Measurements from ENCODE around the gene PDE1A.
"Not testable (repeated sequence)": the region's sequence is repeated elsewhere in the genome, so short reads cannot be mapped to it uniquely, and the experiment has no call there.

The PDE1A gene

DNA sequence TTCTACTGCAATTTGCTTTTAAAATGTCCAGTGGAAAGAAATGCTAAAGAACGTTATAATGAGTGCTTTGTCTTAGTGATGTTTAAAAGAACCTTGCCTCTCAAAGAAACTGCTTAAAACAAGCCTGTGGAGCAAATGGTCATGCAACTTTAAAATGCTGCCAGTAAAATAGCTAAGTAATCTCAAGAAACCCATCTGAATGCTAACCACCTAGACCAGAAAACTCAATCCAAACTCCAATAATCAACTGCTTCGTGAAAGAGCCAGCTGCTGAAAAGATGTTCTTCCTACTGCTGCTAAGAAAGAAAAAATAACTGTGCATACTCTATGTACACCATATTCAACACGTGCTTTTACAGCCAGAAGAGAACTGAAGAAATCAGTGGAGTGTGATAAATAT, 145.6 kb downstream of the PDE1A start:
- in situ Hi-C loops (cut with MboI; ENCODE audit: low sequenced_read_pairs), result no loop called here

DNA sequence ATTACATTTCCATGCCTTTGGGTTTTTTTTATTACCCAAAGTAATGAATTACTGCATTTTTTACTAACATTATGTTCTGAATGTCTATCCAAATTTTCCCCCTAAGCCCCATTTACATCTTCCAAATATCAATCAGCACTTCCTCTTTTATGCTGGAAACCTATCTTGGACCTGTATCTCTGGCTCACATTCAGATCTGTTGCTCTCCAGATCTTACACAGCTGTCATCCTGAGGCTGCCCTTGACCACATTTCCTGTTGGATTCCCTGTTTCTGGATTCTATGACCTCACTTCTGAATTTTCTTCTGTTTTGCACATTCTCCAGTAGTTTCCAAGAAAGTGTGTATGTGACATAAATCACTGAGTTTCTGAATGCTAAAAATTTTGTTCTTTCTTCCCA, 146.7 kb downstream of the PDE1A start:
- in situ Hi-C loops (cut with MboI; ENCODE audit: low sequenced_read_pairs), result no loop called here

DNA sequence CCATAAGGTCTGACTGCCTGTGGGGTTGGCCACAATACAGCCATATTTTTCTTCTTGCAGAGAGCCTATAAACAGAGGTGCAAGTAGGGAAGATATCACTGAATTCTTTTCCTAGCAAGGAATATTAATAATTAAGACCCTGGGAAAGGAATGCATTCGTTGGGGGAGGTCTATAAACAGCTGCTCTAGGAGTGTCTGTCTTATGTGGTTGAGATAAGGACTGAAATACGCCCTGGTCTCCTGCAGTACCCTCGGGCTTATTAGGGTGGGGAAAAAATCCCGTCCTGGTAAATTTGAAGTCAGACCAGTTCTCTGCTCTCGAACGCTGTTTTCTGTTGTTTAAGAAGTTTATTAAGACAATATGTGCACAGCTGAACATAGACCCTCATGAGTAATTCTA, 150.2 kb downstream of the PDE1A start:
- in situ Hi-C loops (cut with MboI; ENCODE audit: low sequenced_read_pairs), result not testable (repeated sequence)

DNA sequence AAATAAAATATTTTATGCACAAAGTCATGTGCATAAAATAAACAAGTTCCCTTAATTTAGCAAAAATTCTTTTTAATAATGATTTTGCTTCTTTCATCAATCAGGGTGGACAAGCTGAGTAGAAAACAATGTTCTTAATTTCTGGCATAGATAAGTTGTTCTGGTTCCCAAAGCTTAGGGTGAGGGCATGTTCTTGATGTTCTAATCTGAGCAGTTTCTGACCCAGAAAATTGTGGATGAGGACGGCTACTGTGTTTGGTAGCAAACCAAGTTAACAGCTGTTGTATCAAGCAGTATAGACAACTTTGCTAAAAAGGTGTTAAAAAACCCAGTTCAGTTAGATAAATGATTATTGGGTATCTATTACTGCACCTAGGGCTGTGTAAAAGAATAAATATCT, 158.9 kb downstream of the PDE1A start:
- in situ Hi-C loops (cut with MboI; ENCODE audit: low sequenced_read_pairs), result no loop called here

DNA sequence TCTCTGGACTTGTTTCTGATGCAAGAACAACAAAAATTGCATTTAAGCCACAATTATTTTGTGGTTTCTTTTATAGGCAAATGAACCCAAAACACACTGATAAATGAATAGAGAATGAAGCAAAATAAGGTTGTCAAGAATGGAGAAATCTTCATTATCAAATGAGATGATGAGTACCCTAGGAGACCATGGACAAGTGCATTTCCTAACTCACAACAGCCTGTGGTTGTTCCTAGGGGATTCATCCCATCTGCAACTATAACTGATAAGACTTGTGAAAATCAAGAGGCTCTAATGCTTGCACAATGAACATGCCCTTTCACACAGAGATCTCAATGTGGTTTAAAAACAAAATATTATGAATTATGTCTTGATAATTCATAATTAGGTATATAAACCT, 159.9 kb downstream of the PDE1A start:
- in situ Hi-C loops (cut with MboI; ENCODE audit: low sequenced_read_pairs), result no loop called here

DNA sequence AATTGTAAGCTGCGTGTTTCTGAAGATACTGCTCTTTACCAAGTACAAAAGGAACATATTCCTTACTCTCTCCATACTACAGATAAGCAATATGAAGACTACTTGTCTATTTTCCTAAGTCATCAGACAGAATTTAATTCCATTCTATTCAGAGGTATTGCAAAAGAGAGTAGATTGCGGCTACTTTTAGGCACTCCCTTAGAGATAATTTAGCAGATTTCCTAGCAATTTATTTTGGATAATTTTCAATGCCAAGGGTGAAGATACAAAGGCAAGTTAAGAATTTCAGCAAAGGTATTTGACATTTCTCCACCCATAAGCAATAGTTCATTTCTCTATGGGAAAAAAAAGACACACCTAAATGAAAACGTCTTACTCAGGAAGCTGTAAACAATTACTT, 161.1 kb downstream of the PDE1A start:
- in situ Hi-C loops (cut with MboI; ENCODE audit: low sequenced_read_pairs), result no loop called here

DNA sequence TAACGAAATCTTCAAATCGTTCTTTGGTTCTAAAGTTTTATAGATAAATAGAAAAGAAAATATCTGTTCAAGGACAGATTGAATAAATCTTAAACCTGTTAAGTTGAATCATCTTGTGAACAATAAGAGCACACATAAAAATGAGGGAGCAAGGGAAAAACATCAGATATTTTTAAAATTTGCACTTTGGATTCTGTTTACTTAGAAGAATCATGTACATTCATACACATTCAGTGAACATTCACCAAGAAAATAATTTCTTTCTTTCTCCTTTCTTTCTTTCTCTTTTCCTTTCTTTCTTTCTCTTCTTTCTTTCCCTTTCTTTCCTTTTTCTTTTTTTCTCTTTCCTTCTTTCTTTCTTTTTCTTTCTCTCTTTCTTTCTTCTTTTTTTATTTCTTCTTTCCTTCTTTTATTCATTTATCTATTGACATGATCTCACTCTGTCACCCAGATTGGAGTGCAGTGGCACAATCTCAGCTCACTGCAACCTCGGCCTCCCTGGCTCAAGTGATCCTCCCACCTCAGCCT, 164.9 kb downstream of the PDE1A start:
- in situ Hi-C loops (cut with MboI; ENCODE audit: low sequenced_read_pairs), result no loop called here

DNA sequence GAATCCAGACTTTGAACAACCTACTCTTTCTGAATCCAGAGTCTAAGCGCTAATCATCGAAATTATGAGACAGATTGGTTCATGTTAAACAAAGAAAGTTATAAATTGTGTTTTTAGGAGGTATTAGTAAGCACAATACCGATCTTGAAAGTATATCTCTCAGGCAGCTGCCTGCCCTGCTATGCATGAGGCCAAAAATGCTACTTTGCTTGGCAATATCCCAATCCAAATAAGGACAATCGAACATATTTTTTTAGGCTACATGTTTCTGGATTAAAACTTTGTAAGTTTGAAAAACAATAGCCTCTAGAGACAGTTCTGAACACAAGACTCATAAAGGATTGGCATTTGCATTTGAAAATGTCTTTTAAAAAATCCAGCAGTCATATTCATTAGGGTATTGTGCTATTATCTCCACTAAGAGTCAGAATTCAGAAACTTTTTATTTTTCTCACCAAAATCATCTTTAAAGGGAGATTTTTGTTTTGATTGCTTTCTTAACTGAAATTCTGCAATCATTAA, 167.1 kb downstream of the PDE1A start:
- in situ Hi-C loops (cut with MboI; ENCODE audit: low sequenced_read_pairs), result no loop called here

DNA sequence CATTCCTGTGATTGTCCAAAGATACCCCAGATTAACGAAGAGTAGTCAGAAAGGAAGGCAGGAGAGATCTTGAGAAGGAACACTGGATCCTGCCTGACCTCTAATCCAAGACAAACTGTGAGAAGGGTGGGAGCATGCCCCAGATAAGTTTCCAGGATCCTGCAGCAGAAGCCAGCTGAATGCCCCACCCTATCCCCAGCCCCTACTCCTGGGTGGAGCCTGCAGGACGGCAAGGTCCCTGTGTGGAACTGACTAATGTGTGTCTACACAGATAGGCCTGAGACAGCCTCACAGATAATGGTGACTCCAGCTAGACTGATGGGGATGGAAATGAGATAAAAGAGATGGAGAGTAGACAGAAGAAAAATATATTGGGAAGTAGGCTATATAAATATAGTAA, 174.3 kb downstream of the PDE1A start:
- in situ Hi-C loops (cut with MboI; ENCODE audit: low sequenced_read_pairs), result no loop called here

DNA sequence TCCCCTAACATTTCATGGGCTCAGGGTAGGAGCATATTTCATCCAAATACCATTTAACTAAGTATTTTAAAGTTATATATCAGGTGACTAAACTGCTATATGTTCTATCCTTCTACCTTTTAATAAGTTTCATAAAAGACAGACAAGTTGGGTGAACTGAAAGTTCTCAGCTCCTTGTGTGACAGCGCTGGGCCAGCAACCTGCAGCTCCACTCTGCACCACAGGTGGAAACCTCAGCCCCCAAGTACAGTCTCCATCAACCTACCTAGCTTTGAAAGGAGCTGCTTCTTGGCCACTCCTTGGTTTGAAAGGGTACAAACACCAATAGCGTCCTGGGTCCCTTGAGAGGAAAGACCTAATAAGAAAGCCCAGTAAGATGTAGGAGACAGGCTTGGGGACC, 177.9 kb downstream of the PDE1A start:
- in situ Hi-C loops (cut with MboI; ENCODE audit: low sequenced_read_pairs), result no loop called here

DNA sequence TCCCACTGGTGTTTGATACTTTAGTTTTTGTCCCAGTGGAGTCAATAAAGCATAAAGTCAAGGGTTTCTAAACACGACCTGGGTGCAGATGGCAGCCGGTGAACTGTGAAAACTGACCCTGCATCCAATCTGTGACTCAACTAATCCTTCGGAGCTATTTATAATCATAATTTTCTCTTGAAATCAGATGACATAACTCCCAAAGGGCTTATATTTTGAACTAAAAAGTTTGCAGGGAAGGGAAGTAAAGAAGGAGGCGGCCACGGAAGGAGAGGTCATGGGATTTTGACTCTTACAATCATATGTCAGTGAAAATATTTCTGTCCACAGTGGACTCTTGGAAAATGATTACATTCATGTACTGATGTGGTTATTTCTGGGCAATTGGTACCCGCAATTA, 178.5 kb downstream of the PDE1A start:
- in situ Hi-C loops (cut with MboI; ENCODE audit: low sequenced_read_pairs), result no loop called here

DNA sequence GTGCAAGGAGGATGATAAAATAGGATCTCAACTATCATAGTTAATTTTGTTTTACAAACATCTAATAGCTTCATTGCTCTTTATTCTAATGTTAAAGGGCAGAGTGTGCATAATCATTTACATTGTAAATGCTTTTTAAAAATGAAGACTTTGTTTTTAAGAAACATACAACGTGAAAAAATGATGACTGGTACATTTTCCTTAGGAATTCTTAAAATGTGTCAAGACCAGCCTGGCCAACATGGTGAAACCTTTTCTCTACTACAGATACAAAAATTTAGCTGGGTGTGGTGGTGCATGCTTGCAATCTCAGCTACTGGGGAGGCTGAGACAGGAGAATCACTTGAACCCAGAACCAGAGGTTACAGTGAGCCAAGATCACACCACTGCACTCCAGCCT, 179.0 kb downstream of the PDE1A start:
- in situ Hi-C loops (cut with MboI; ENCODE audit: low sequenced_read_pairs), result no loop called here

DNA sequence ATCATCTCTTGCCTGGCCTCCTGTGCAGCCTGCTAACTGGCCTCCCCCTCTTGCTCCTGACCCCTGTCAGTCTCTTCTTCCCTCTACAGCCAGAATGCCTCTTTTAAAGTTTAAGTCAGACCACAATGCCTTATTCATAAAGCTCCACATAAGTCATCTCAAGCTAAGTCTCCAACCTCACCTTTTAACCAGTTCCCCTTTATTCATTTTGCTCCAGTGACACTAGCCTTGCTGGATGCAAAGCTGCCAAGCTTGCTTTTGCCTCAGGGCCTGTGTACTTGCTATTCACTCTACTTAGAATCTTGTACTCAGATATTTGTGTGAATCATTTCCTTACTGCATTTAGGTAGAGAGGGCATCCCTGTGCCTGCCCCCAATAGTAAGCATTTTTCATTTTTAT, 180.9 kb downstream of the PDE1A start:
- in situ Hi-C loops (cut with MboI; ENCODE audit: low sequenced_read_pairs), result no loop called here

DNA sequence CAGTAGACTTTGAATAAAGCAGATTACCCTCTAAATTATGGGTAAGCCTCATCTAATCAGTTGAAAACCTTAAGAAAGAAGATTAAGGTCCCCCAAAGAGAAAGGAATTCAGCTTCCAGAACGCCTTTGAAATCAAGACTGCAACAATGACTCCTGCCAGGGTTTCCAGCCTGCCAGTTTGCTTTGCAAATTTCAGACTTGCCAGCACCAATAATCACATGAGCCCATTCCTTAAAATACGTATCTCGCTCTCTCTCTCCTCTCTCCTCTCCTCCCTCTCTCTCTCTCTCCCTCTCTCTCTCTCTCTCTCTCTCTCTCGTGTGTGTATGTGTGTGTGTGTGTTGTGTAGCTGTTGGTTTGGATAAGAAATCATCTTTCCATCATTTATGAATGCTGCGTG, 184.2 kb downstream of the PDE1A start:
- in situ Hi-C loops (cut with MboI; ENCODE audit: low sequenced_read_pairs), result no loop called here

DNA sequence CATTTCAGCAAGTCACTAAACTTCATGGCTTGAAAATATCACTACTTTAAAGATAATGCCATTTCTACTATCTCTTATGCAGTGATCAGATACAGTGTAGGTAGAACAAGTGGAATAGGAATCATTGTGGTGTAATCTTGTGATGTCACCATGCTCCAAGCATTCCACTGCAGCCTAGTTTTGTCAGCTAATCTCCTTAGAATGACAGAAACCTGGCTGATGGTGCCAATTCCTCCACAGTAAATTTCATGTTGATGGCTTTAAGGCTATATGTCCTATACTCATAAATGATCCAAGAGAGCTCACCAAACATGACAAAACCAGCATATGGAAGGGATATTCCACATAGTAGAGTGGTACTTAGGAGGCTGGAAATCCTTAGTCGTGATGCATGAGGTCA, 184.9 kb downstream of the PDE1A start:
- in situ Hi-C loops (cut with MboI; ENCODE audit: low sequenced_read_pairs), result no loop called here

DNA sequence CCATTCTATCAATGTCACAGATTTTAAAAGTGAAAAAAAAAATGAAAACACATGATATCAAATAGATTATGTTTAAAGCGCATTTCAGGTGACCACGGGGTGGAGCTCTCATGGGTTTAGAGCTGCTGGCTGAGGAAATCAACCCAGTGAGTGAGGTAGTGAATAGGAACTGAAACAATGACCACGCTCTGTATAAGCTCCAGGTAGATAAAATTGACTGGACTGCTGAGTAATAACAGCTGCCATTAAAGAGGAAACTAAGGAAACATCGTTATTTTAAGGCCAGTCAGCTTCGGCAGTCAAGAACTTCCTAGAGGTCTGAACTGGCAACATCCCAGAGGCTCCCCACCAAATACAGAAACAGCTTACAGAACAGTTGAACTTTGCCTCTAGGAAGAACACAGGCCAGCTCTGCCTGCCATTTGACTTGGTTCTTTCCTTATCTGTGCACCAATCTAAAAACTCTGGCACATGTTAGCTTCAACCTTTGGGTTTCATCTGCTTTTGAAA, 185.9 kb downstream of the PDE1A start:
- in situ Hi-C loops (cut with MboI; ENCODE audit: low sequenced_read_pairs), result no loop called here

DNA sequence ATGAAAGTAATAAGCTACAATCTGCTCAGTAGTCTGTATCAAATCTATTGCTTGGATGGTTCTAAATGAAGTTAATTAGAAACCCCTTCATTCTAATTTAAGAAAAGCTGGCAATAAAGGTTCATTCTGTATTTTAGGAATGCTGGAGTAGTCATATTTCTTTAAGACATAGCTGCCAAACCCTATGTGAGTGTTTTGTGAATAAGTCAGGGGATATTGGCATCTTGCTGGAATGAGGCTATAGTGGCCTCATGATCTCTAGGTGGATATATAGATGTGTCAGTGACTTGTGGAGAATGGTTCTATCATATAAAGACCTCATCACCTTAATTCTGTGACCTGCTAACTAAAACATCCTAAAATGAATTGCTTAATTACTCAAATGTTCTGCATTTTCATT, 196.3 kb downstream of the PDE1A start:
- in situ Hi-C loops (cut with MboI; ENCODE audit: low sequenced_read_pairs), result no loop called here

DNA sequence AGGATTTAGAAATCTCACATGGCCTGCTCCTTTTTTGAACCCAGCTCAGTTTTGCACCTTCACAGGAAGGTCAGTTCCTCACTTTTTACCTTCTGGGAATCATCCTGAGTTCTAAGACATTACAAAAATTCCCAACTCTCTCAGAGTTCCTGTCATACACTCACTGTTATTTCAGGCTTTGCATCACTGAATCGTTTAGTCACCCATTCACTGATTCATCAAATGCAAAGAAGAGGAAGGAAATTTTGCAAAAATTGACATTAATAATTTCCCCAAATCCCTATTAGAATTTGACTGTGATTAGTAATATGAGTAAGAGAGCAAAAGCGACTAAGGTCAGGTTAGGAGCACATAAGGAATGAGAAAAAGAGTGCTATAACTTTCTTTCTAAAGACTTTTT, 197.5 kb downstream of the PDE1A start:
- in situ Hi-C loops (cut with MboI; ENCODE audit: low sequenced_read_pairs), result no loop called here

DNA sequence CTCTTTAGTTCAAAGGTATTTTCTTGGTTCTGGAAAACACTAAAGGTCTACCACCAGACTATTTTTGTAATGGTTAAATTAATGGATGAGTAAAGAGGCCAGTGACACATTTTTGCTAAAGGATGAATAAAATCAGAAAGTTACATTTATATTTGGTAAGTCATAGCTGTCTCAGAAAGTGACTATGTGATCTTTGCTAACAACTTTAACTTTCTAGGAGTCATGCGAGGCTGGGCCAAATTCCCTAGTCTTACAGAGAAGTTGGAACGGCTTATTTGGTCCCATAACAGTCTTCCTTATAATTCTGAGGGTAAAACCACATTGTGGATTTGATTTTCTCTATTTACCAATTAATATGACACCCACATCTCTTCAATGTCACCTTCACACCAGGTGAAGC, 198.1 kb downstream of the PDE1A start:
- in situ Hi-C loops (cut with MboI; ENCODE audit: low sequenced_read_pairs), result no loop called here

DNA sequence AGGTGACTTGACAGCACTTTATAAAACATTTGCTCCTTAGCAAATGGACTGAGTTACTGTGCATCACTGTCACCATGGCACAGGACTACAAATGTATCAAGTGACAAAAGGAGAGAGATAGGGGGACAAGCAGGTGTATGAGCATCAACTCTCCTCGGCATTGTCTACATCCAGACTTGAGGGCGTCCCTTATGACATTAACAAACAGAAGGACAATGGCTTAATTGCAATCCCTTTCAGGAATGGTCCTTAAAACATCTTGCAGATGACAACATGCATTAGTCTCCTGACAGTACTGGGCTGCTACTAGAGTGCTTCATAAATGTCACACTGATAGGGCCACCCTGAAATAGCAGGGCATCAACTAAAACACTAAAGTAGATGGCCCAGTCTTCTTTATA, 198.8 kb downstream of the PDE1A start:
- in situ Hi-C loops (cut with MboI; ENCODE audit: low sequenced_read_pairs), result no loop called here

DNA sequence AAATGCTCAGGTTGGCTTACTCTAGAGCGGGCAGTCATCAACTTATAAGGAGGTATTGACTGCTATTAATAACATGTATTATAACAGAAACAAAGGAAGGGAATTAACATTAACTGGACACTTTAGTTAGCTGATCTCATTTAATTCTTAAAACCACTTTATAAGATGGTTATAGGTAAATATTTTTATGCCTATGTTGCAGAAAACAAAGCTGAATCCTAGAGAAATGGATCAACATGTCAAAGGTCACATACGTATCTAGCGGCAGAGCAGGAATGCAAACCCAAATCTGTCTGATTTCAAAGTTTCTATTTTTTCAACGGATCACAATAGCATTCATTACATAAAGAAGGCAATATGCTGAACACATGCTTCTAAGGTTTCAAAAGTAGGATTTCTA, 200.0 kb downstream of the PDE1A start:
- in situ Hi-C loops (cut with MboI; ENCODE audit: low sequenced_read_pairs), result no loop called here

DNA sequence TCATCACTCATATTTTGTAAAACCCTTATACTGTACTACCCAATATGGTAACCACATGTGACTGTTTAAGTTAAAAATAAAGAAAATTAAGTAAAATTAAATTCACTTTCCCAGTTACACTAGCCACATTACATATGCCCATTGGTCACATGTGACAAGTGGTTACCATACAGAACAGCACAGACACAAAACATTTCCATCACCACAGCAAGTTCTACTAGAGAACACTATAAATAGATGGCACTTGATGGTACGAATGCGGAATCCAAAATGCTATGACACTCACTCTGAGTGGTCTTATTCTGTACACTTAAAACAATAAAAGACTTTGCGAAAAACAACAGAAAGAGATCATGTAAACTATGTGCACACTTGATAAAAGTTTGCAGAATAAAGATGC, 202.2 kb downstream of the PDE1A start:
- in situ Hi-C loops (cut with MboI; ENCODE audit: low sequenced_read_pairs), result no loop called here

DNA sequence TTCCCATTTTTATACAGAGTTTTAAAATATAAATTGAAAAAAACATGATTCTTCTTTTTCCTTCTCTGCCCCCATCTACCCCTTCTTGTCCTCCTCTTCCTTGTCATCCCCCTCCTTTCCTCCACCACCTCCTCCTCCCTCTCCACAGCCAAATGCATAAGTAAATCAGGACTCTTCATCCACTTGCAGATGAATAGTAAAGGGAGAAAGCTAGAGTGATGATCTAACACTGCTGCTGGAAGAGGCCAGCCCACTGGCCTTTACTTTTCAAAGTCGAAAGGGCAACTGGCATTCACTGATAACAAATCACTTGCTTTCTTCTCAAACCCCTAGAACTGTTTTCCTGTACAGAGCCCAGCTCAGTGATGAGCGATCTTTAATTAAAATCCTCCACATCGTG, 205.8 kb downstream of the PDE1A start:
- in situ Hi-C loops (cut with MboI; ENCODE audit: low sequenced_read_pairs), result no loop called here

Measured in HL-60/S4 (cell line).